Panc1 (cell line): ENCODE measurements around the gene ZFAND2A. TPM values are rescaled to one million over a fixed set of nuclear protein-coding genes. Genes with fewer than 3 reads are reported as not detected.

Experiments
- ATAC-seq: fragments of 200-7000 bp; cut with Tn5 transposase; 2 replicates; pipeline ENCODE4 v1.9.1; 2020; ENCODE audit warnings: mild to moderate bottlenecking, moderate library complexity
- BruUV-seq: library from RNA; stranded (reverse); fragments of 400-500 nt; replicated peaks from 2 replicates; lab custom pipeline; 2021; lab: Mats Ljungman, UMichigan
- CTCF ChIA-PET: fragments of 300-600 bp; sonication (Branson Sonifier 250); formaldehyde crosslinking; loops from one replicate; lab custom pipeline; 2022; ENCODE audit warnings: antibody characterized with exemption; lab: Charles Lee
- POLR2A ChIA-PET: fragments of 300-600 bp; sonication (Branson Sonifier 250); formaldehyde crosslinking; loops from one replicate; lab custom pipeline; 2022; ENCODE audit warnings: antibody characterized with exemption; lab: Charles Lee
- DNase-seq: peaks from one replicate; pipeline ENCODE4 v3.0.0-alpha.2; 2010; ENCODE audit warnings: low read depth, low spot score
- H3K27ac ChIP-seq: 2 replicates; pipeline ENCODE4 v1.5.1; 2011; ENCODE audit warnings: mild to moderate bottlenecking, low read length, inconsistent platforms
- H3K27me3 ChIP-seq: fragments of 200-500 bp; sonication (Bioruptor generic); 2 replicates; pipeline ENCODE4 v1.6.0; 2014; ENCODE audit warnings: low read length, inconsistent platforms; ENCODE audit not compliant: control insufficient read depth, insufficient read depth
- H3K36me3 ChIP-seq: fragments of 200-500 bp; sonication (Bioruptor generic); 2 replicates; pipeline ENCODE4 v1.5.1; 2014; ENCODE audit warnings: inconsistent platforms, mild to moderate bottlenecking, low read length, moderate library complexity; ENCODE audit not compliant: control insufficient read depth, insufficient read depth
- H3K4me1 ChIP-seq: 2 replicates; pipeline ENCODE4 v1.5.1; 2011; ENCODE audit warnings: inconsistent platforms, mild to moderate bottlenecking, low read length, moderate library complexity; ENCODE audit not compliant: control insufficient read depth, insufficient read depth
- H3K4me3 ChIP-seq, 2 experiments: 2 replicates each; pipeline ENCODE4 v1.5.1; 2011 to 2012; ENCODE audit warnings: low read depth in 2 of 2, low read length in 2 of 2, mild to moderate bottlenecking in 2 of 2, inconsistent platforms in 1 of 2, moderate library complexity in 1 of 2
- H3K9me3 ChIP-seq: fragments of 200-500 bp; sonication (Bioruptor generic); 2 replicates; pipeline ENCODE4 v1.5.1; 2014; ENCODE audit warnings: low read depth, mild to moderate bottlenecking, inconsistent platforms, low read length, moderate library complexity; ENCODE audit not compliant: control insufficient read depth, insufficient read depth
- SIN3A ChIP-seq: IDR thresholded peaks from 2 replicates; pipeline ENCODE4 v1.6.1; 2012; ENCODE audit warnings: low read depth, mild to moderate bottlenecking, low read length, moderate library complexity, borderline replicate concordance; ENCODE audit not compliant: insufficient read depth
- in situ Hi-C: cut with HindIII; loops from 2 replicates; pipeline ENCODE4 v1.10.0; 2016; ENCODE audit warnings: low sequenced_read_pairs, low pct_unique_long_range_greater_than_20kb
- intact Hi-C: fragments of 100-400 bp; cut with micrococcal nuclease; formaldehyde crosslinking; loops from one replicate; pipeline ENCODE4 v1.10.0; 2022; ENCODE audit not compliant: unreplicated experiment
- total RNA-seq: library from RNA; stranded (reverse); gene quantifications from one replicate; pipeline ENCODE4 v1.2.1, GENCODE V29; 2021; ENCODE audit not compliant: unreplicated experiment
- TF ChIP-seq, protein P1 (sequence below): fragments of 450-650 bp; IDR thresholded peaks from 2 replicates; pipeline ENCODE4 v1.5.1; 2017; ENCODE audit warnings: mild to moderate bottlenecking
- TF ChIP-seq, protein P2 (sequence below), 2 experiments: IDR thresholded peaks; 2 replicates each; pipeline ENCODE4 v1.6.1; 2011 to 2012; ENCODE audit warnings: low read depth in 2 of 2, control low read depth in 1 of 2, low read length in 1 of 2, mild to moderate bottlenecking in 1 of 2, moderate library complexity in 1 of 2; ENCODE audit not compliant: insufficient read depth in 1 of 2

The ZFAND2A gene
- total RNA-seq, 1 experiment from 2014 or later = 24.1 TPM

DNA sequence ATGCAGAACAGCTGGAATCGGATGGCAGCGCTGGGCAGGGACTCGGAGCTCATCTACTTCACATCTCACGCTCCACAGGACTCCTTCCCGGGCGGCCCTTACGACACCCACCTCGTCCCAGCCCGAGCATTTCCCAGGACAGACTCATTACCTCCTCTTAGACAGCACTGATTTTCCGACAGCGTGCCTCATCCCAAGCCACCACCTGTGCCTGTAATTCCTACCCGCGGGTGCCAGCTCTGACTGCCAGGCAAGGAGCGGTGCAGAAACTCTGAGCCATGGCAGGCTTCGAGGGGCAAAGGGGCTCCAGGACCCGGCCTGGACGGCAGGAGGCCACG is 46.5 kb downstream of the ZFAND2A start:
- TF ChIP-seq, protein P1, sequence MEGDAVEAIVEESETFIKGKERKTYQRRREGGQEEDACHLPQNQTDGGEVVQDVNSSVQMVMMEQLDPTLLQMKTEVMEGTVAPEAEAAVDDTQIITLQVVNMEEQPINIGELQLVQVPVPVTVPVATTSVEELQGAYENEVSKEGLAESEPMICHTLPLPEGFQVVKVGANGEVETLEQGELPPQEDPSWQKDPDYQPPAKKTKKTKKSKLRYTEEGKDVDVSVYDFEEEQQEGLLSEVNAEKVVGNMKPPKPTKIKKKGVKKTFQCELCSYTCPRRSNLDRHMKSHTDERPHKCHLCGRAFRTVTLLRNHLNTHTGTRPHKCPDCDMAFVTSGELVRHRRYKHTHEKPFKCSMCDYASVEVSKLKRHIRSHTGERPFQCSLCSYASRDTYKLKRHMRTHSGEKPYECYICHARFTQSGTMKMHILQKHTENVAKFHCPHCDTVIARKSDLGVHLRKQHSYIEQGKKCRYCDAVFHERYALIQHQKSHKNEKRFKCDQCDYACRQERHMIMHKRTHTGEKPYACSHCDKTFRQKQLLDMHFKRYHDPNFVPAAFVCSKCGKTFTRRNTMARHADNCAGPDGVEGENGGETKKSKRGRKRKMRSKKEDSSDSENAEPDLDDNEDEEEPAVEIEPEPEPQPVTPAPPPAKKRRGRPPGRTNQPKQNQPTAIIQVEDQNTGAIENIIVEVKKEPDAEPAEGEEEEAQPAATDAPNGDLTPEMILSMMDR = no peak
- TF ChIP-seq, protein P2, sequence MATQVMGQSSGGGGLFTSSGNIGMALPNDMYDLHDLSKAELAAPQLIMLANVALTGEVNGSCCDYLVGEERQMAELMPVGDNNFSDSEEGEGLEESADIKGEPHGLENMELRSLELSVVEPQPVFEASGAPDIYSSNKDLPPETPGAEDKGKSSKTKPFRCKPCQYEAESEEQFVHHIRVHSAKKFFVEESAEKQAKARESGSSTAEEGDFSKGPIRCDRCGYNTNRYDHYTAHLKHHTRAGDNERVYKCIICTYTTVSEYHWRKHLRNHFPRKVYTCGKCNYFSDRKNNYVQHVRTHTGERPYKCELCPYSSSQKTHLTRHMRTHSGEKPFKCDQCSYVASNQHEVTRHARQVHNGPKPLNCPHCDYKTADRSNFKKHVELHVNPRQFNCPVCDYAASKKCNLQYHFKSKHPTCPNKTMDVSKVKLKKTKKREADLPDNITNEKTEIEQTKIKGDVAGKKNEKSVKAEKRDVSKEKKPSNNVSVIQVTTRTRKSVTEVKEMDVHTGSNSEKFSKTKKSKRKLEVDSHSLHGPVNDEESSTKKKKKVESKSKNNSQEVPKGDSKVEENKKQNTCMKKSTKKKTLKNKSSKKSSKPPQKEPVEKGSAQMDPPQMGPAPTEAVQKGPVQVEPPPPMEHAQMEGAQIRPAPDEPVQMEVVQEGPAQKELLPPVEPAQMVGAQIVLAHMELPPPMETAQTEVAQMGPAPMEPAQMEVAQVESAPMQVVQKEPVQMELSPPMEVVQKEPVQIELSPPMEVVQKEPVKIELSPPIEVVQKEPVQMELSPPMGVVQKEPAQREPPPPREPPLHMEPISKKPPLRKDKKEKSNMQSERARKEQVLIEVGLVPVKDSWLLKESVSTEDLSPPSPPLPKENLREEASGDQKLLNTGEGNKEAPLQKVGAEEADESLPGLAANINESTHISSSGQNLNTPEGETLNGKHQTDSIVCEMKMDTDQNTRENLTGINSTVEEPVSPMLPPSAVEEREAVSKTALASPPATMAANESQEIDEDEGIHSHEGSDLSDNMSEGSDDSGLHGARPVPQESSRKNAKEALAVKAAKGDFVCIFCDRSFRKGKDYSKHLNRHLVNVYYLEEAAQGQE (IDR thresholded peaks at IDR 0.05; ENCODE audit: insufficient read depth in 1 of 2, low read depth in 2 of 2, low read length in 1 of 2) = no peak
- TF ChIP-seq SIN3A = no peak
- no peak for DNase-seq
- intact Hi-C loops = no loop called here
- Histone ChIP-seq H3K27ac (no peak overlapping the region), H3K36me3 (no peaks in the 10 kb centered on the region), H3K9me3 (no peaks in the 10 kb centered on the region), H3K4me3 (no peak overlapping the region), H3K27me3 (no peaks in the 10 kb centered on the region), H3K4me1 (no peaks in the 10 kb centered on the region)
- no TSS peak for BruUV-seq
- in situ Hi-C loops = no loop called here
- ATAC-seq = peak; percentile 12; the same call in 1 of the 2 replicates
- ChIA-PET POLR2A (no interaction called here), CTCF (no interaction called here)

DNA sequence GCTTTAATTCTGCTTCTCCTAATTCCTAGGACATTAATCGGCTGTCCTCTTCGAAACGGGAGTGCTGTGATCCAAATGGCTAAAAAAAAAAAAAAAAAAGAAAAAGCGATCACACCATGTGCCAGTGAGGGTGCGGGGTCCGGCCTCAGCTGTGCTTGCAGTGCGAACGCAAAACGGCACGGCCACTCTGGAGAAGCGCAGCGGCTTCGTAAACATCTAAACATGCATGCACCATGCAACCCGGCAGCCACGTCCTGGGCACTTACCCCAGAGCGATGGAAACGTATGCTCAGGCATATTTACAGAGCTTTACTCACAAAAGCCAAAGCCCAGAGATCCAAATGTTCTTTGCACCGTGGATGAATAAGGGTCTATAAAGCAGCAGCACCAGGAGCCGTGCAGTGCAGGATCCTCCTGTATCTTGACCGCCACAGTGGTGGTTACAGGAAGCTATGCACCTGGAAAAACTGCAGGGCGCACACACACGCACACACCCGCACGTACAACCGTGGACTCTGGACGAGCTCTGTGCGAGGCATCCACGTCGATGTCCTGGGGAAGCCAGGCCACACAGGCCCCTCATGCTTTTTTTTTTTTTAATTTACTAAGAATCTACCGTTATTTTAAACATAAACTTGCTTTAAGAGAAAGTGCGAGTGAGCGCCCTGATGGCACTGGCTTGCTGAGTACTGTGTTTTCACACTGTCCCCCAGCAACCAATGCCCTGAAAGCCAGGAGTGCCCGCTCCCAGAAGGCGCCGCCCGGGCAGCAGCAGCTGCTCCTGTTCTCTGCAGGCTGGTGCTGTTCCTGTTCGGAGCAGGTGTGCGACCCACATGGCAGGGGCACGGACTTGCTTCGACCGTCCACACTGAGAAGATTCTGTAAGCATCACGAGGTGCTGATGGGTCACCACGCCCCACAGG is 47.1 kb downstream of the ZFAND2A start:
- H3K27ac ChIP-seq = no peak overlapping the region
- H3K36me3 ChIP-seq = no peaks in the 10 kb centered on the region
- H3K4me1 ChIP-seq = no peaks in the 10 kb centered on the region
- in situ Hi-C loops = no loop called here
- no peaks in the 10 kb centered on the region for H3K27me3 ChIP-seq
- intact Hi-C loops = no loop called here
- TF ChIP-seq, protein P2 (IDR thresholded peaks at IDR 0.05; ENCODE audit: insufficient read depth in 1 of 2, low read depth in 2 of 2, low read length in 1 of 2) = no peak
- TF ChIP-seq SIN3A = no peak
- POLR2A ChIA-PET = interaction anchor here (0.6 kb wide), 2 partner anchors 398 to 423 kb away, joined by 3 read pairs; no protein-coding TSS in a partner anchor
- no peak overlapping the region for H3K4me3 ChIP-seq
- no peak for DNase-seq
- BruUV-seq = no TSS peak
- ATAC-seq = peak; percentile 12; the same call in 1 of the 2 replicates
- no peaks in the 10 kb centered on the region for H3K9me3 ChIP-seq
- CTCF ChIA-PET = no interaction called here
